OCI-LY7 (cell line): ENCODE results near the gene CNOT1. TPM values are rescaled to one million over a fixed set of nuclear protein-coding genes. Genes with fewer than 3 reads are reported as not detected.

ENCODE experiments used
- BruUV-seq: library from RNA; stranded (reverse); fragments of 400-500 nt; replicated peaks from 2 replicates; lab custom pipeline; 2021; lab: Mats Ljungman, UMichigan
- CTCF ChIA-PET: fragments of 300-600 bp; sonication (Branson Sonifier 250); formaldehyde crosslinking; loops from one replicate; lab custom pipeline; 2022; ENCODE audit warnings: antibody characterized with exemption; ENCODE audit not compliant: unreplicated experiment; lab: Charles Lee
- POLR2A ChIA-PET: fragments of 300-600 bp; sonication (Branson Sonifier 250); formaldehyde crosslinking; loops from one replicate; lab custom pipeline; 2022; ENCODE audit warnings: antibody characterized with exemption; lab: Charles Lee
- DNase-seq: peaks from one replicate; pipeline ENCODE4 v3.0.0-alpha.2; 2015; ENCODE audit warnings: low spot score
- H2AFZ ChIP-seq: fragments of 200-600 bp; sonication (generic), shearing (Covaris generic); 2 replicates; pipeline ENCODE4 v1.6.1; 2014; ENCODE audit warnings: mild to moderate bottlenecking, antibody characterized with exemption, low read length, moderate library complexity
- H3K27ac ChIP-seq: fragments of 200-600 bp; sonication (generic); 2 replicates; pipeline ENCODE4 v1.5.1; 2014; ENCODE audit warnings: mixed run types, low read depth, mild to moderate bottlenecking, moderate library complexity, low read length, inconsistent platforms; ENCODE audit not compliant: poor library complexity, severe bottlenecking
- H3K36me3 ChIP-seq: fragments of 200-600 bp; sonication (generic); 2 replicates; pipeline ENCODE4 v1.6.1; 2014; ENCODE audit warnings: mild to moderate bottlenecking, antibody characterized with exemption, low read length, moderate library complexity, mixed read lengths; ENCODE audit not compliant: insufficient read depth
- H3K4me1 ChIP-seq: fragments of 200-600 bp; sonication (generic); 2 replicates; pipeline ENCODE4 v1.5.1; 2014; ENCODE audit warnings: mild to moderate bottlenecking, low read length; ENCODE audit not compliant: insufficient read depth, poor library complexity, severe bottlenecking
- H3K4me2 ChIP-seq: fragments of 200-600 bp; sonication (generic); 2 replicates; pipeline ENCODE4 v1.6.1; 2014; ENCODE audit warnings: mild to moderate bottlenecking, low read length
- H3K4me3 ChIP-seq: fragments of 200-600 bp; sonication (generic); 2 replicates; pipeline ENCODE4 v1.5.1; 2014; ENCODE audit warnings: mild to moderate bottlenecking, low read depth, low read length; ENCODE audit not compliant: poor library complexity, severe bottlenecking
- H3K79me2 ChIP-seq: fragments of 200-600 bp; sonication (generic); 2 replicates; pipeline ENCODE4 v1.6.1; 2016; ENCODE audit warnings: low read depth, mild to moderate bottlenecking, low read length, moderate library complexity, mixed read lengths; ENCODE audit not compliant: insufficient read depth
- H3K9me2 ChIP-seq: fragments of 200-600 bp; sonication (generic); 2 replicates; pipeline ENCODE4 v1.6.1; 2016; ENCODE audit warnings: mild to moderate bottlenecking, low read length, mixed read lengths; ENCODE audit not compliant: insufficient read depth
- H3K9me3 ChIP-seq: fragments of 200-600 bp; sonication (generic); 2 replicates; pipeline ENCODE4 v1.6.1; 2014; ENCODE audit warnings: mild to moderate bottlenecking, mixed run types, low read length, mixed read lengths
- H4K20me1 ChIP-seq: fragments of 200-600 bp; sonication (generic); 2 replicates; pipeline ENCODE4 v1.6.1; 2014; ENCODE audit warnings: mild to moderate bottlenecking, antibody characterized with exemption, low read length, moderate library complexity, mixed read lengths; ENCODE audit not compliant: insufficient read depth
- CTCF ChIP-seq: fragments of 200-600 bp; sonication (generic); conservative IDR thresholded peaks from 2 replicates; pipeline ENCODE4 v1.5.1; 2014; ENCODE audit warnings: mild to moderate bottlenecking, antibody characterized with exemption, low read length, moderate library complexity, mixed read lengths
- EZH2phosphoT487 ChIP-seq: fragments of 200-600 bp; sonication (generic); IDR thresholded peaks from 2 replicates; pipeline ENCODE4 v1.6.1; 2018; ENCODE audit warnings: low read depth, borderline replicate concordance, mild to moderate bottlenecking, mixed run types, antibody characterized with exemption, low read length, moderate library complexity, mixed read lengths
- intact Hi-C: fragments of 100-400 bp; cut with micrococcal nuclease; formaldehyde crosslinking; loops from one replicate; pipeline ENCODE4 v1.10.0; 2022; ENCODE audit not compliant: unreplicated experiment
- total RNA-seq, 2 experiments: library from RNA; depleted of rRNA in 1 of 2; stranded (reverse); fragments of >200 nt in 1 of 2; shearing (Covaris generic) in 1 of 2; gene quantifications; 2 replicates each; pipeline ENCODE4 v1.2.3, GENCODE V29; 2014 to 2022

CNOT1 gene
- total RNA-seq, 2 experiments from 2014 or later = 230 to 288 TPM

GRCh38 chr16:58620396-58620795 lies 9.2 kb downstream of the CNOT1 start:
- no peak for DNase-seq
- Histone ChIP-seq H3K27ac (no peak overlapping the region), H3K4me2 (no peak overlapping the region), H3K9me2 (no peaks in the 10 kb centered on the region), H3K4me1 (no peaks in the 10 kb centered on the region), H3K79me2 (peaks cover 99% of the 10 kb centered on the region), H3K9me3 (no peaks in the 10 kb centered on the region), H3K36me3 (peaks cover 97% of the 10 kb centered on the region), H3K4me3 (no peak overlapping the region), H2AFZ (no peak overlapping the region), H4K20me1 (peaks cover 25% of the 10 kb centered on the region)
- ChIA-PET CTCF (no interaction called here), POLR2A (interaction anchor here (0.6 kb wide), 1 partner anchor 55 kb away, joined by 3 read pairs; no protein-coding TSS in a partner anchor)
- intact Hi-C loops = no loop called here
- no peak for TF ChIP-seq EZH2phosphoT487
- BruUV-seq = no TSS peak

GRCh38 chr16:58615280-58615679 lies 14.3 kb downstream of the CNOT1 start:
- no peak overlapping the region for H3K4me3 ChIP-seq
- peaks cover 13% of the 10 kb centered on the region; the same call in 1 of the 2 replicates for H4K20me1 ChIP-seq
- intact Hi-C loops = no loop called here
- H2AFZ ChIP-seq = no peak overlapping the region
- TF ChIP-seq EZH2phosphoT487 (no peak), CTCF (no peak)
- H3K9me2 ChIP-seq = no peaks in the 10 kb centered on the region
- H3K36me3 ChIP-seq = peaks cover 89% of the 10 kb centered on the region
- H3K4me2 ChIP-seq = no peak overlapping the region
- peaks cover 99% of the 10 kb centered on the region for H3K79me2 ChIP-seq
- H3K27ac ChIP-seq = no peak overlapping the region
- DNase-seq = no peak
- no peaks in the 10 kb centered on the region for H3K9me3 ChIP-seq
- BruUV-seq = no TSS peak
- ChIA-PET CTCF (no interaction called here), POLR2A (no interaction called here)
- H3K4me1 ChIP-seq = no peaks in the 10 kb centered on the region

- Histone ChIP-seq H3K4me3 (no peak overlapping the region), H3K9me2 (no peaks in the 10 kb centered on the region), H4K20me1 (peaks cover 11% of the 10 kb centered on the region; the same call in 1 of the 2 replicates), H3K9me3 (no peaks in the 10 kb centered on the region), H3K27ac (no peak overlapping the region), H3K4me1 (no peaks in the 10 kb centered on the region), H3K79me2 (peaks cover 99% of the 10 kb centered on the region), H3K36me3 (peaks cover 89% of the 10 kb centered on the region), H3K4me2 (no peak overlapping the region), H2AFZ (no peak overlapping the region)
- CTCF ChIA-PET = no interaction called here
- no peak for DNase-seq
- POLR2A ChIA-PET = no interaction called here
- TF ChIP-seq CTCF (no peak), EZH2phosphoT487 (no peak)
- BruUV-seq = no TSS peak
- intact Hi-C loops = no loop called here
Measured at GRCh38 chr16:58614860-58615259, 14.8 kb downstream of the CNOT1 start.
